ENCODE measurements around the gene TMEFF1. TPM values are rescaled to one million over a fixed set of nuclear protein-coding genes. Genes with fewer than 3 reads are reported as not detected.

Gene TMEFF1
- total RNA-seq, 1 experiment from 2014 or later: 65.5 TPM

GRCh38 chr9:100468041-100468440 lies 4.9 kb upstream of the TMEFF1 start:
- Histone ChIP-seq H3K9me3 (ENCODE audit: control insufficient read depth, low read depth, low read length) (no peaks in the 10 kb centered on the region), H2AK5ac (ENCODE audit: insufficient read length, low read length) (no peak overlapping the region), H2BK120ac (ENCODE audit: low read depth, low read length, poor library complexity, severe bottlenecking) (no peak overlapping the region), H3K27me3 (ENCODE audit: insufficient read depth, low read length) (no peaks in the 10 kb centered on the region), H3K79me2 (ENCODE audit: insufficient read depth, low read length) (no peaks in the 10 kb centered on the region), H3K79me1 (ENCODE audit: insufficient read depth, low read depth, low read length, poor library complexity, severe bottlenecking) (no peaks in the 10 kb centered on the region), H2BK5ac (ENCODE audit: insufficient read length, low read length) (no peak overlapping the region), H2AFZ (ENCODE audit: low read length) (no peak overlapping the region), H3K4me1 (ENCODE audit: insufficient read depth, low read length) (peaks cover 3% of the 10 kb centered on the region; the same call in 1 of the 2 replicates), H3K18ac (ENCODE audit: insufficient read length, low read depth, low read length) (no peak overlapping the region), H3K4me2 (ENCODE audit: insufficient read depth, insufficient read length, low read length) (no peak overlapping the region), H4K8ac (replicated peaks; ENCODE audit: insufficient read length, low read depth, low read length) (no peak overlapping the region), H4K5ac (ENCODE audit: insufficient read length, low read depth, low read length) (no peak overlapping the region), H2BK12ac (ENCODE audit: insufficient read length, low read depth, low read length) (no peak overlapping the region), H3K23me2 (ENCODE audit: insufficient read length, low read depth, low read length, poor library complexity, severe bottlenecking) (peaks cover 3% of the 10 kb centered on the region), H4K20me1 (ENCODE audit: control insufficient read depth, insufficient read depth, insufficient read length) (no peaks in the 10 kb centered on the region), H2BK20ac (ENCODE audit: low read depth, low read length, poor library complexity, severe bottlenecking) (no peak overlapping the region), H3K14ac (ENCODE audit: insufficient read depth, low read length) (no peak overlapping the region), H3K9ac (ENCODE audit: extremely low read depth, insufficient read length, low read length) (no peak overlapping the region), H3K4ac (ENCODE audit: low read depth, low read length) (no peak overlapping the region), H2BK15ac (ENCODE audit: low read depth, low read length) (no peak overlapping the region), H3T11ph (ENCODE audit: low read length) (no peak overlapping the region), H3K56ac (ENCODE audit: insufficient read length, low read depth, low read length) (no peak overlapping the region), H4K91ac (ENCODE audit: insufficient read length, low read depth, low read length) (no peak overlapping the region), H3K27ac (ENCODE audit: insufficient read length, low read depth, low read length) (no peak overlapping the region), H3K23ac (ENCODE audit: insufficient read length, low read depth, low read length) (no peak overlapping the region)
- DNase-seq: no peak
- Mint-ChIP-seq H3K27ac (no peak overlapping the region), H3K27me3 (ENCODE audit: low read depth) (no peaks in the 10 kb centered on the region), H3K36me3 (ENCODE audit: insufficient read depth in 1 of 3, low read depth in 3 of 3) (no peaks in the 10 kb centered on the region), H3K4me3 (no peak overlapping the region), H3K9me3 (no peaks in the 10 kb centered on the region), H3K4me1 (peaks cover 12 to 17% of the 10 kb centered on the region in 2 experiments)
- TF ChIP-seq CTCF (conservative IDR thresholded peaks at IDR 0.05): no peak
- WGBS (ENCODE audit: extremely low coverage, insufficient read length, low lambda C conversion rate): no CpG with 5 or more reads among the region's 6 CpGs
